ENCODE measurements around the gene NKX3-2.

NKX3-2 gene

DNA sequence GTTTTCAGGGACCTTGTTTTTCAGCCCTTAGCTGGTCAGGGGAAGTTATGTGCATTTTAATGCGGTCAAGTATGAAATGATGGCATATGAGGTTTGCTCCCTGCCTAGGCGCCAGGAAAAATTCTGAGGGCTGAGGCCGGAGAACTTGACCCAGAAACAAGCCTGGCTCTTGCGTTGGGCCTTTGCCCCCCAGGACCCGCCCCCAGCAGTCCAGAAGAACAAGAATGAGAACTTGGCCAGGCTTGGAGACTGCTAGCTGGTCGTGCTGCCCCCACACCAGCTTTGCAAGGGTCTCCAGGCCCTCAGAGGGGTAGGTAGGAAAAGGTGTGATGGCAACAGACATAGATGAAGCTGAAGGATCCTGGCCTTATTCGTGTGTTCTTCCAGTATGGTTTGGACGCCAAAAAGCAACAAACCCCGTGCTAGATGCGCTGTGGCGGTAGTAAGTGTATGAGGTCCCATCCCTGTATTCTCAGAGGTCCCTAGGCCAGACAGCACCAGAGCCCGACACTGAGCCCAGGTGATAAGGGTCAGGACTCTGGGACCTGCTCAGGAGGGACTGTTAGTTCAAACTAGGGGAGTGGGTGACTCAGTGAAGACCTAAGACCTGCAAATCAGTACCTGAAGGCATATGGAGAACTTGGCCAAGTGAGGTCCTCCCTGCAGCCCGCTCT lies 10.5 kb downstream of the NKX3-2 start:
- peaks cover 6% of the 10 kb centered on the region for H3K4me1 Mint-ChIP-seq
- no peak overlapping the region for H3K4me3 Mint-ChIP-seq
- TF ChIP-seq, protein P1, sequence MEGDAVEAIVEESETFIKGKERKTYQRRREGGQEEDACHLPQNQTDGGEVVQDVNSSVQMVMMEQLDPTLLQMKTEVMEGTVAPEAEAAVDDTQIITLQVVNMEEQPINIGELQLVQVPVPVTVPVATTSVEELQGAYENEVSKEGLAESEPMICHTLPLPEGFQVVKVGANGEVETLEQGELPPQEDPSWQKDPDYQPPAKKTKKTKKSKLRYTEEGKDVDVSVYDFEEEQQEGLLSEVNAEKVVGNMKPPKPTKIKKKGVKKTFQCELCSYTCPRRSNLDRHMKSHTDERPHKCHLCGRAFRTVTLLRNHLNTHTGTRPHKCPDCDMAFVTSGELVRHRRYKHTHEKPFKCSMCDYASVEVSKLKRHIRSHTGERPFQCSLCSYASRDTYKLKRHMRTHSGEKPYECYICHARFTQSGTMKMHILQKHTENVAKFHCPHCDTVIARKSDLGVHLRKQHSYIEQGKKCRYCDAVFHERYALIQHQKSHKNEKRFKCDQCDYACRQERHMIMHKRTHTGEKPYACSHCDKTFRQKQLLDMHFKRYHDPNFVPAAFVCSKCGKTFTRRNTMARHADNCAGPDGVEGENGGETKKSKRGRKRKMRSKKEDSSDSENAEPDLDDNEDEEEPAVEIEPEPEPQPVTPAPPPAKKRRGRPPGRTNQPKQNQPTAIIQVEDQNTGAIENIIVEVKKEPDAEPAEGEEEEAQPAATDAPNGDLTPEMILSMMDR (IDR thresholded peaks at IDR 0.05; ENCODE audit: unreplicated experiment in 3 of 3) = no peak
- H3K27ac Mint-ChIP-seq = no peak overlapping the region
- peaks cover 100% of the 10 kb centered on the region for H3K27me3 Mint-ChIP-seq (ENCODE audit: low read depth)
- peaks cover 7% of the 10 kb centered on the region for H3K9me3 Mint-ChIP-seq
- H3K36me3 Mint-ChIP-seq (ENCODE audit: low read depth) = no peaks in the 10 kb centered on the region

DNA sequence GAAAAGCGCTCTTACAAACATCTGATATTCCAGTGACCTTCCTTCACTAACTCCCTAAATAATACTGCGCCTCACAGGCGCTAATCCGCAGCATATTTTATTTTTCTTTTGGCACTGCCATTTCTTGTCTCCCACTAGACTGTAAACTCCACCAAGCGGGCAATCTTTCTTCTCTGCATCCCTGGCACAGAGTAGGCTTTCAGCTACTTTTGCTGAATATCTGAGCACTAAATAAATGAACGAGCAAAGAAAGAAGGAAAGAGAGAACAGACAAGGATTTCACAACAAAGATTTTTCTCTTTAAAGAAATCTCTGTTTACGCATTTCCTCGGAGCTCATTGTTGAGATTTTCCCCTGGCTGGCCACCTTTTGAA lies 12.7 kb downstream of the NKX3-2 start:
- Mint-ChIP-seq H3K4me1 (peaks cover 6% of the 10 kb centered on the region), H3K27me3 (ENCODE audit: low read depth) (peaks cover 100% of the 10 kb centered on the region), H3K9me3 (peaks cover 2% of the 10 kb centered on the region), H3K36me3 (ENCODE audit: low read depth) (no peaks in the 10 kb centered on the region), H3K27ac (no peak overlapping the region), H3K4me3 (no peak overlapping the region)
- TF ChIP-seq, protein P1 (IDR thresholded peaks at IDR 0.05; ENCODE audit: unreplicated experiment in 3 of 3) = no peak

DNA sequence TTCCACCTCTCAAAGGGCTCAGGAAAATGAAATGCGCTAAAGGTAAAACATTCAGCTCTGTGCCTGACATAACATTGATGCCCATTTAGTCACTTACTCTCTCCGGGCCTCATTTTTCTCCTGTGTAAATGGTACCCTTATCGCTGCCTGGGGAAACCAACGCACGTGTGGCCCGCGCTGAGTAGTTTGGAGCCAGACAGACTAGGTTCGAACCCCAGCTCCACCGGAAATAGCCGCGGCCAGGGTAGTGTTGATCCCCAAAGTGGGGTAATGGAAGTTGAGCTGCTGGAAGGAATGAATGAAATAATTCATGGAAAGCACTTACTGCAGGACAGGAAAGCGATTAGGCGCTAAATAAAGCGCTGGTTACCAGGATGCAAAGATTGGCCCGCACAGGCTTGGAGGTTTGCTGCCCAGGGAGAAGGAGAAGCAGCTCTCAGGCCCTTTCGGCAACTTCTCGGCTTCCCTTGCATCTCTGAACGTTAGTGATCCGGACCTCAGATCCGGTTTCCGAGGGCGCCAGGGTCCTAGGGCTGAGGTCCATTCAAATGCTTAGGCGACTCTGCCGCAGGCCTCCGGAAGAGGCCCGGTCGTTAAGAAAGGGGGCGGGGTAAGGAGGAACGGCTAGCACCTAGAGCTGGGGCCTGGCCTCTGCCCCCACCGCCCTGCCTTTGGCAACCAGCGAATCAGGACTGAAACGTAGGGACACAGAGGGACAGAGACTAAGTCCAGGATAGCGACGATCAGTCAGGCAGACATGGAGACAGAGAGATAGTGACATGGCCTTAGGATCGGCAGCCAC lies 13.3 kb downstream of the NKX3-2 start:
- TF ChIP-seq, protein P1 (IDR thresholded peaks at IDR 0.05; ENCODE audit: unreplicated experiment in 3 of 3) = no peak
- H3K27me3 Mint-ChIP-seq (ENCODE audit: low read depth) = peaks cover 100% of the 10 kb centered on the region
- peaks cover 6% of the 10 kb centered on the region for H3K4me1 Mint-ChIP-seq
- H3K9me3 Mint-ChIP-seq = peaks cover 3% of the 10 kb centered on the region
- no peaks in the 10 kb centered on the region for H3K36me3 Mint-ChIP-seq (ENCODE audit: low read depth)
- H3K27ac Mint-ChIP-seq = no peak overlapping the region
- no peak overlapping the region for H3K4me3 Mint-ChIP-seq

DNA sequence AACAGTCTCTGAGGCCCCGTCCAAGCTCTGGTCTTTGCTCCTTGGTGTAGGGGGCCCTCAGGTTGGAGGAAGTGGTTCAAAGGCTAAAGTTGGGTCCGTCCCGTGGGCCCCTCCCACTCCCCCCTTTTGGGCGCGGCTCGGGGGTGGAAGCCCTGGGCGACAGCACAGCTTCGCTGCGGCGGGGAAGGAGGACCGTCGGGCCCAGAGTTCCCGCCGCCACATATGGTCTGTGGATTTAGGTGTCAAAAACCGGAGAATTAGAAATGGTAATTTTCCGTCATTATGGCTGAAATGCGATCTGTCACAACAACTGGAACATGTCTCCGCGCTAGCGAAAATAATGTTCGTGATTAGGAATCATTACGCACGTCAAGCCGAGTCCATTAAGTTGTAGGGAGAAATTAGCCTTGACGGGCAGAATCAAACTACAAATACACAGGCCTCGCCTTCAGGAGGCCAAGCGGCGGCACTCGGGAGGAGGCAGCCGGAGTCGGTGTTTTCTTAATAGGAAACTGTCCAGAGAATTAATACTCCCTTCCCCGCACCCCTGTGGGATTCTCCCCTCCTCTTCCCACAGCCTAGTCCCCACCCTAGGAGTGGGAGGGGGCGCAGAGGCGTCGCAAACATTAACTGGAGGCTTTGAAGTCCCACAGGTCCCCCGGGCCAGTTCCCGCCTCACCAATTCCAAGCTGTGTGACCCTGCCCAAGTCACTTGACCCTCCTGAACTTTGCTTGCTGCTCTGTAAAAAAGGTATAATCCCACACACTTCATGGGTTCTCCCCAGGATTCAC lies 15.0 kb downstream of the NKX3-2 start:
- Mint-ChIP-seq H3K4me1 (peaks cover 6% of the 10 kb centered on the region), H3K27me3 (ENCODE audit: low read depth) (peaks cover 100% of the 10 kb centered on the region), H3K4me3 (no peak overlapping the region), H3K36me3 (ENCODE audit: low read depth) (no peaks in the 10 kb centered on the region), H3K9me3 (peaks cover 10% of the 10 kb centered on the region), H3K27ac (no peak overlapping the region)
- TF ChIP-seq, protein P1 (IDR thresholded peaks at IDR 0.05; ENCODE audit: unreplicated experiment in 3 of 3) = no peak

DNA sequence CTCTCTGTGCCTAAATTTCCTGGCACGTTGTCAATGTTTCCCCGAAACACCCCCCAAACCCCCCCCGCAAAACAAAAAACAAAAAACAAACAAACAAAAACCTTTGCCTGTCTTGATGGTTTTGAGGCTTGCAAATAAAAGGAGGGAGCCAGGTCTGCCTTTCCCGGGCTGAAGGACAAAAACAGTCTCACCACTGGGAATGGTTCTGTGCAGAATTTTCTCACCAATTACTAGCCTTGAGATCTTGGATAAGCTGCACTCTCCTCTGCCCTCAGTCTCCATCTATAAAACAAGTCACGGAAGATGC lies 15.5 kb downstream of the NKX3-2 start:
- no peaks in the 10 kb centered on the region for H3K36me3 Mint-ChIP-seq (ENCODE audit: low read depth)
- peaks cover 6% of the 10 kb centered on the region for H3K4me1 Mint-ChIP-seq
- no peak overlapping the region for H3K4me3 Mint-ChIP-seq
- no peak overlapping the region for H3K27ac Mint-ChIP-seq
- peaks cover 100% of the 10 kb centered on the region for H3K27me3 Mint-ChIP-seq (ENCODE audit: low read depth)
- H3K9me3 Mint-ChIP-seq = peaks cover 14% of the 10 kb centered on the region
- TF ChIP-seq, protein P1 (IDR thresholded peaks at IDR 0.05; ENCODE audit: unreplicated experiment in 3 of 3) = no peak
